CD8-positive, alpha-beta memory T cell (primary cell): ENCODE results near the gene RCN1. TPM values are rescaled to one million over a fixed set of nuclear protein-coding genes. Genes with fewer than 3 reads are reported as not detected.

ENCODE experiments used
- CTCF ChIA-PET: fragments of 350-600 bp; sonication (Branson Sonifier 250); formaldehyde crosslinking; loops from one replicate; lab custom pipeline; 2021; ENCODE audit warnings: antibody characterized with exemption; lab: Charles Lee
- POLR2A ChIA-PET: fragments of 350-600 bp; sonication (Branson Sonifier 250); formaldehyde crosslinking; loops from one replicate; lab custom pipeline; 2021; ENCODE audit warnings: antibody characterized with exemption; lab: Charles Lee
- DNase-seq, 5 donors: peaks; one replicate each; pipeline versions ENCODE4 v3.0.0 to v3.0.0-alpha.2; 2020 to 2022; ENCODE audit warnings: mixed read lengths in 1 of 5
- H3K27ac ChIP-seq: one replicate; pipeline ENCODE4 v1.7.0; 2013; ENCODE audit warnings: low read depth, mild to moderate bottlenecking, low read length, moderate library complexity
- H3K27me3 ChIP-seq: 2 replicates; pipeline ENCODE4 v1.7.0; 2013; ENCODE audit warnings: low read length, mild to moderate bottlenecking; ENCODE audit not compliant: insufficient read depth, poor library complexity, severe bottlenecking
- H3K36me3 ChIP-seq: 2 replicates; pipeline ENCODE4 v1.7.0; 2013; ENCODE audit warnings: mild to moderate bottlenecking, low read length, moderate library complexity; ENCODE audit not compliant: insufficient read depth
- H3K4me1 ChIP-seq: 2 replicates; pipeline ENCODE4 v1.7.0; 2013; ENCODE audit warnings: mild to moderate bottlenecking, low read length, moderate library complexity; ENCODE audit not compliant: insufficient read depth
- H3K4me3 ChIP-seq: 2 replicates; pipeline ENCODE4 v1.7.0; 2013; ENCODE audit warnings: mild to moderate bottlenecking, low read length
- H3K9me3 ChIP-seq: 2 replicates; pipeline ENCODE4 v1.7.0; 2013; ENCODE audit warnings: mild to moderate bottlenecking, low read length
- H3K27ac Mint-ChIP-seq, 8 donors: one replicate each; pipeline ENCODE4 v1.8.0; 2020 to 2021; ENCODE audit warnings: mixed read lengths in 8 of 8, mild to moderate bottlenecking in 6 of 8, inconsistent platforms in 3 of 8, moderate library complexity in 3 of 8
- H3K27me3 Mint-ChIP-seq, 2 donors: one replicate each; pipeline ENCODE4 v1.8.0; 2020 to 2021; ENCODE audit warnings: mixed read lengths in 2 of 2, mild to moderate bottlenecking in 1 of 2, moderate library complexity in 1 of 2
- H3K36me3 Mint-ChIP-seq, 3 donors: one replicate each; pipeline ENCODE4 v1.8.0; 2020 to 2021; ENCODE audit warnings: mixed read lengths in 3 of 3, inconsistent platforms in 1 of 3, mild to moderate bottlenecking in 1 of 3
- H3K4me1 Mint-ChIP-seq, 3 donors: one replicate each; pipeline ENCODE4 v1.8.0; 2020 to 2021; ENCODE audit warnings: mixed read lengths in 3 of 3, inconsistent platforms in 1 of 3, mild to moderate bottlenecking in 1 of 3
- H3K4me3 Mint-ChIP-seq, 7 donors: one replicate each; pipeline ENCODE4 v1.8.0; 2020 to 2021; ENCODE audit warnings: mixed read lengths in 7 of 7, mild to moderate bottlenecking in 6 of 7, moderate library complexity in 4 of 7, inconsistent platforms in 2 of 7
- H3K9me3 Mint-ChIP-seq, 5 donors: one replicate each; pipeline ENCODE4 v1.8.0; 2020 to 2022; ENCODE audit warnings: mixed read lengths in 5 of 5, mild to moderate bottlenecking in 3 of 5, moderate library complexity in 2 of 5, inconsistent platforms in 1 of 5
- polyA plus RNA-seq: library from polyadenylated mRNA; unstranded; fragments of 300-500 nt; fragmentation: Illumina TruSeq; gene quantifications from one replicate; pipeline ENCODE4 v1.2.3, GENCODE V29; 2021
- total RNA-seq, 2 experiments: library from RNA; stranded (reverse); gene quantifications; one replicate each; pipeline ENCODE4 v1.2.3, GENCODE V29; 2021

The RCN1 gene
- total and polyA plus RNA-seq, 3 experiments from 2014 or later, result 23.6 to 35.1 (median 30.9) TPM

DNA sequence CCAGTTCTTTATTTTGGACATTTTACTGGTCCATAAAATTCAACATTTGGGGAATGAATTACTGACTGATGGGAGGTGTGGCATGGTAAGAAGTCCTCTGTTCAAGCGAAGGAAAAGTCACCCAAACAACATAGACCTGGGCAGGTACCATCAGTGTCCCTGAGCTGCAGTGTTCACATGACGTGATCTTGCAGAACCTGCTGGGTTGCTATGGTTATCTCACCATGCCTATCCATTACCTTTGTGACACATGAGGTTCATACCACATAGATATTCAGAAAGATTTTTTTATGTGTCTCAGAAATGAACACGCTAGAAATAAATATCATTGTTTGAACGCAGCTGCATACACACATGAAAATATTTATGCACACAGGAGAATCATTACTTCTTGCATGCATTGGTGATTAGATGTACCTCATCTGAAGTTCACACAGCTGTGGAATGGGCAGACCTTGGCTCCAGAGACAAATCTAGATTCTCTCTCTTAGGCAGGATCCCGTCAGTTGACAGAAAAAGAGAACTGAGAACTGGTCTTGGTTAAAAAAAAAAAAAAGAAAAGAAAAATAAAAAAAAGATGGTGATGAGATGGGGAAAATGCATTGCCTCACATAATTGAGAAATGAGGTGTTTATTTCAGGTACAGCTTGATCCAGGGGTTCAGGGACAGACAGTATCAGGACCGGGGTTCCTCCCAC is 21.4 kb upstream of the RCN1 start:
- Mint-ChIP-seq H3K4me1 (no peaks in the 10 kb centered on the region), H3K27me3 (peaks cover 23 to 61% of the 10 kb centered on the region in 2 donors), H3K4me3 (no peak overlapping the region), H3K9me3 (no peaks in the 10 kb centered on the region), H3K27ac (peak overlapping the region in 1 of 8 donors; percentile 33), H3K36me3 (peaks cover 0 to 3% (median 0%) of the 10 kb centered on the region in 3 donors)
- no peak overlapping the region for H3K27ac ChIP-seq
- peaks cover 8% of the 10 kb centered on the region for H3K27me3 ChIP-seq
- no peaks in the 10 kb centered on the region for H3K4me1 ChIP-seq
- H3K9me3 ChIP-seq, result no peaks in the 10 kb centered on the region
- POLR2A ChIA-PET, result no interaction called here
- CTCF ChIA-PET, result no interaction called here
- no peak overlapping the region for H3K4me3 ChIP-seq
- H3K36me3 ChIP-seq, result no peaks in the 10 kb centered on the region
- DNase-seq, result no peak

DNA sequence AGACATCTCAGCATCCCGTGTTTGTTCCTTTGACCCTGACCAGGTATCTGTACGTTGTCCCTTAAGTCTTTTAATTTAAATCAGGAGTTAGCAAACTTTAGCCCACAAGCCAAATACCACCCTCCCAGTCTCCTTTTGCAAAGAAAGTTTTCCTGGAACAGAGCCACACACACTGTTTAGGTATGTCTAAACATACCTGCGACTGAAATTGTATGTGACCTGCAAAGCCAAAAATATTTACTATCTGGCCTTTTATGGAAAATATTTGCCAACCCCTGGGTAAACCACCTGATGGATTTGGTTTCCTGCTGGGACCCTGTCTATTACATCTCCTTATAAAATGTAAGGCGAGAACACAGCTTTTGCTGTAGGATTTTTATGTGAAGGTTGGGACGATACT is 20.2 kb upstream of the RCN1 start:
- H3K36me3 ChIP-seq, result no peaks in the 10 kb centered on the region
- ChIA-PET POLR2A (no interaction called here), CTCF (interaction anchor here (1.9 kb wide), 1 partner anchor 18 kb away, joined by 7 read pairs; no protein-coding TSS in a partner anchor)
- no peaks in the 10 kb centered on the region for H3K9me3 ChIP-seq
- no peak overlapping the region for H3K27ac ChIP-seq
- H3K4me1 Mint-ChIP-seq, result no peaks in the 10 kb centered on the region
- peaks cover 0 to 3% (median 0%) of the 10 kb centered on the region in 3 donors for H3K36me3 Mint-ChIP-seq
- no peak overlapping the region for H3K4me3 Mint-ChIP-seq
- H3K27me3 ChIP-seq, result peaks cover 7% of the 10 kb centered on the region
- H3K27ac Mint-ChIP-seq, result no peak overlapping the region
- H3K27me3 Mint-ChIP-seq, result peaks cover 17 to 52% of the 10 kb centered on the region in 2 donors
- H3K4me1 ChIP-seq, result no peaks in the 10 kb centered on the region
- no peak overlapping the region for H3K4me3 ChIP-seq
- H3K9me3 Mint-ChIP-seq, result no peaks in the 10 kb centered on the region
- no peak for DNase-seq

DNA sequence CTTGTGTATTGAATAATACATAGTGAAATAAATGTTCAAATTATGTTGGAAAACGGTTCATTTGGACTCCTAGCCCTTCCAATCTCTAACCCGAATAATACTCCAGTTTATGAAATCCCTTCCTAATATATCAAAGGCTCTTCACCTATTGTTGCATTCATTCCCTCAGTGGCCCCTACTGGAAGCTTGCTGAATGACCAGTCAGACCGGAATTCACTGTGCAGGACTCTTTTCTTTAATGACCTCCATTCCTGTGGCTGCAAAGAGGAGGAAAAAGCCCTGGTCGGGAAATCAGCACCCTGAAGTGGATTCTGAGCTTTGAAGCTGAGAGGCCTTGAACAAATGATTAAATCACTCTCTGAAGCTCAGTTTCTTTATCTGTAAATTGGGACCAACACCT is 19.1 kb upstream of the RCN1 start:
- ChIA-PET CTCF (interaction anchor here (1.2 to 1.9 kb wide), 3 partner anchors 10 to 104 kb away, joined by 4 to 7 read pairs (median 4); no protein-coding TSS in a partner anchor), POLR2A (no interaction called here)
- Histone ChIP-seq H3K4me3 (no peak overlapping the region), H3K27ac (no peak overlapping the region), H3K27me3 (peaks cover 4% of the 10 kb centered on the region), H3K36me3 (no peaks in the 10 kb centered on the region), H3K4me1 (no peaks in the 10 kb centered on the region), H3K9me3 (no peaks in the 10 kb centered on the region)
- H3K4me1 Mint-ChIP-seq, result no peaks in the 10 kb centered on the region
- H3K36me3 Mint-ChIP-seq, result peaks cover 0 to 3% (median 0%) of the 10 kb centered on the region in 3 donors
- no peak for DNase-seq
- H3K27ac Mint-ChIP-seq, result no peak overlapping the region
- H3K4me3 Mint-ChIP-seq, result no peak overlapping the region
- peaks cover 17 to 54% of the 10 kb centered on the region in 2 donors for H3K27me3 Mint-ChIP-seq
- peaks cover 0 to 2% (median 0%) of the 10 kb centered on the region in 5 donors for H3K9me3 Mint-ChIP-seq

DNA sequence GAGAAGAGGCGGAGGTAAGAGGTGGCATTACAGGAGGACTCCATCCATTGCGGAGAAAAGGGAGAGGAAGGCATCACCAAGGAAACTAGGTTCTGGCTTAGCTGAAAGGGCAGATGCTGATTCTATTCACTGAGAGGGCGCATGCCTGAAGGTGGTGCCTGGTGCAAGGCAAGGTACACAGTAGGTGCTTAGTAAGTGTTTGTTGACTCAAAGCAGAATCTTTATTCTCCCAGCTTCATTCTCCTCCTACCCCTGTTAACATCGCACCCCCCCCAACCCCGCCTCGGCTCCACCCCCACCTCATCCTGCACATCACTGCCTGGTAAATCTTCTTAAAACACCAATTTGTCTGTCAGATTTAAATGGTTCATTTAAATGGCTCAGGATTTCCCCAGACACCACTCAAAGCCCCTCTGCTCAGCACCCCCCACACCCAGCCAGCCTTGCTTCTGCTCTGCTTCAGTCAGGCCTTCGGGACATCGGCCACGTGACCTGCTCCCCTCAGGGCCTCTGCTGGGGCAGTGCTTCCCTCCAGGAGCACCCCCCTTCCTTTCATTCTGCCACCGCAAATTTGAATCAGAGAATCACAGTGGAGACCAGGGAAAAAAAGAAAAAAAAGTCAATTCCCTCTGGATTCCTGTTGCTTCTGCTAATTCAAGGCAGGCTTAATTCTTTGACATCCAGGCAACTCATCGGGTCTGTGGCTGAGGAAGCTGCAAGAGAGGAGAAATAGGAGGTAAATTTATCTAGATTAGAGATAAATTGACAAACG is 17.8 kb upstream of the RCN1 start:
- DNase-seq, result no peak
- Mint-ChIP-seq H3K4me1 (no peaks in the 10 kb centered on the region), H3K36me3 (peaks cover 0 to 3% (median 0%) of the 10 kb centered on the region in 3 donors), H3K27ac (peak overlapping the region in 1 of 8 donors; percentile 38), H3K9me3 (peaks cover 0 to 2% (median 0%) of the 10 kb centered on the region in 5 donors), H3K27me3 (peaks cover 16 to 41% of the 10 kb centered on the region in 2 donors), H3K4me3 (no peak overlapping the region)
- Histone ChIP-seq H3K4me1 (no peaks in the 10 kb centered on the region), H3K36me3 (no peaks in the 10 kb centered on the region), H3K4me3 (no peak overlapping the region), H3K9me3 (no peaks in the 10 kb centered on the region), H3K27me3 (no peaks in the 10 kb centered on the region), H3K27ac (no peak overlapping the region)
- ChIA-PET CTCF (interaction anchor here (1.6 kb wide), 1 partner anchor 103 kb away, joined by 4 read pairs; no protein-coding TSS in a partner anchor), POLR2A (no interaction called here)

DNA sequence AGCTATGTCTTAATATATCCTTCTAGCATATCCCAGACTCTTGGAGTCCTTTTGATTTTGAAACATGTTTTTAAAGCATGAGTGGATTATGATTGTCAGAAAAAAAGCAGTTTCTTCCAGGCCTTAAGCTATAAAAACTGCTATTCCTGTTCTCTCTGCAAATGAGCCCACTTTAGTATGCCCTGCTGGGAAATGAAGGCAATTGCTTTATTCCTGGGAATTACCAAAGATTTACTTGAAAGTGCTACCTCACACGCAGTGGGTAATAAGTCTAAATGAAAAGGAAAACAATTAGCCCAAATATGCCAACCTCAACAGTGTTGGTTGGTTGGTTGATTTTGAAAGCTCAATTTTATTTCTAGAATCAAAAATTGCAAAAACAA is 17.2 kb upstream of the RCN1 start:
- Mint-ChIP-seq H3K4me3 (no peak overlapping the region), H3K27ac (no peak overlapping the region), H3K4me1 (no peaks in the 10 kb centered on the region), H3K27me3 (peaks cover 18 to 36% of the 10 kb centered on the region in 2 donors), H3K9me3 (peaks cover 0 to 2% (median 0%) of the 10 kb centered on the region in 5 donors), H3K36me3 (peaks cover 0 to 3% (median 0%) of the 10 kb centered on the region in 3 donors)
- H3K27ac ChIP-seq, result no peak overlapping the region
- H3K27me3 ChIP-seq, result no peaks in the 10 kb centered on the region
- POLR2A ChIA-PET, result no interaction called here
- no peaks in the 10 kb centered on the region for H3K9me3 ChIP-seq
- CTCF ChIA-PET, result no interaction called here
- H3K36me3 ChIP-seq, result no peaks in the 10 kb centered on the region
- H3K4me3 ChIP-seq, result no peak overlapping the region
- H3K4me1 ChIP-seq, result no peaks in the 10 kb centered on the region
- DNase-seq, result no peak

DNA sequence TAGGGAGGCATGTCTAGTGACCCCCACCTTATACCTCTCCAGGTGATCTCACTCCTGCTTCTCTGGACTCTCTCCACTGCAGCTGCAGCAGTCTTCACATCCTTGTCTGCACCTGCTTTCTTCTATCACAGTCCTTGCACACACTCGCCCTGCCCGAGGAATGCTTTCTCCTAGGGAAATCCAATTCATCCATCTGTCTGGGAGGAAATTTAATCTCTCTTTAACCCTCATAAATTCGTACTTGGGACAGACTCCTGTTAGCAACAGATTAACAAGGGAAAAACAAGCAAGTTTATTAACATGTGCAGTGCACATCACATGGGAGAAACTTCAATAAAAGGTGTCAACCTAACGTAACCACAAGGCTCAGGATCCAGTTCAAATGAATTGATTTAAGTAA is 11.3 kb upstream of the RCN1 start:
- DNase-seq, result no peak
- Histone ChIP-seq H3K27me3 (no peaks in the 10 kb centered on the region), H3K36me3 (no peaks in the 10 kb centered on the region), H3K27ac (no peak overlapping the region), H3K4me3 (no peak overlapping the region), H3K4me1 (no peaks in the 10 kb centered on the region), H3K9me3 (no peaks in the 10 kb centered on the region)
- ChIA-PET CTCF (no interaction called here), POLR2A (no interaction called here)
- Mint-ChIP-seq H3K4me3 (no peak overlapping the region), H3K9me3 (peaks cover 0 to 2% (median 0%) of the 10 kb centered on the region in 5 donors), H3K27me3 (peaks cover 9% of the 10 kb centered on the region in 2 donors), H3K36me3 (no peaks in the 10 kb centered on the region), H3K27ac (no peak overlapping the region), H3K4me1 (no peaks in the 10 kb centered on the region)

DNA sequence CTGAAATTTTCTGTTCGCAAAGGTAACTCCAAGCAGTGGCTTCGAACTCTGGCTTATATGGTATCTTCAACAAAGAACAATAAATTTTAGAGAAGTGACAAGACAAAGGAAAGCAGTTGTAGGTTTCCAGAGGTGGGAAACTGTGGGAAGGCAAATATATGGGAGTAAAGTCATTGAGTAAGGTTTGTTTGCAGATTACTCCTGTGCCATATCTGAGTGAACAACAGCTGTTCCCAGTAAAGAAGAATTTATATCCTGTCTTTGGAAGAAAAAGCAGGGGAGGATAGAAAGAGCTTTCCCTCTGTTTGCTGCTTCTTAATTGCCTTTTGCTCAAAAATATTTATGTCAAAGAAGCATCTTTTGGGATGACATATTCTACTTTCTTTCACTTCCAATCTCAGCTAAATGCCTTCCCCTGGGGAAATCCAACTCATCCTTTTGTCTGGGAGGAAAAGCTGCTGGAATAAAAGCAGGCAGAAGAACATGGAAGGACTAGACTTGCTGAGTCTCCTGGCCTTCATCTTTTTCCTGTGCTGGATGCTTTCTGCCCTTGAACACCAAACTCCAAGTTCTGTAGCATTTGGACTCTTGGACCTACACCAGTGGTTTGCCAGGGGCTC is 10.4 kb upstream of the RCN1 start:
- Mint-ChIP-seq H3K9me3 (peaks cover 0 to 2% (median 0%) of the 10 kb centered on the region in 5 donors), H3K4me3 (no peak overlapping the region), H3K36me3 (no peaks in the 10 kb centered on the region), H3K4me1 (no peaks in the 10 kb centered on the region), H3K27me3 (peaks cover 9 to 15% of the 10 kb centered on the region in 2 donors), H3K27ac (no peak overlapping the region)
- DNase-seq, result no peak
- Histone ChIP-seq H3K27me3 (no peaks in the 10 kb centered on the region), H3K9me3 (no peaks in the 10 kb centered on the region), H3K27ac (no peak overlapping the region), H3K4me1 (no peaks in the 10 kb centered on the region), H3K4me3 (no peak overlapping the region), H3K36me3 (no peaks in the 10 kb centered on the region)
- ChIA-PET POLR2A (interaction anchor here (0.7 kb wide), 1 partner anchor 10 kb away, joined by 3 read pairs; the partner anchor contains the start of gene RCN1), CTCF (no interaction called here)
